ENCODE data around the gene SPTAN1.

GRCh38 chr9:128675382-128675781 lies 123.0 kb downstream of the SPTAN1 start:
- no peak for TF ChIP-seq CTCF (IDR thresholded peaks at IDR 0.05)
- TF ChIP-seq POLR2A (IDR thresholded peaks at IDR 0.05): no peak
- no peak for TF ChIP-seq EP300 (IDR thresholded peaks at IDR 0.05)
